ENCODE measurements around the gene COMMD2.

COMMD2 gene

GRCh38 chr3:149763565-149764195 is 11.4 kb upstream of the COMMD2 start:
- DNase-seq: no peak

DNA sequence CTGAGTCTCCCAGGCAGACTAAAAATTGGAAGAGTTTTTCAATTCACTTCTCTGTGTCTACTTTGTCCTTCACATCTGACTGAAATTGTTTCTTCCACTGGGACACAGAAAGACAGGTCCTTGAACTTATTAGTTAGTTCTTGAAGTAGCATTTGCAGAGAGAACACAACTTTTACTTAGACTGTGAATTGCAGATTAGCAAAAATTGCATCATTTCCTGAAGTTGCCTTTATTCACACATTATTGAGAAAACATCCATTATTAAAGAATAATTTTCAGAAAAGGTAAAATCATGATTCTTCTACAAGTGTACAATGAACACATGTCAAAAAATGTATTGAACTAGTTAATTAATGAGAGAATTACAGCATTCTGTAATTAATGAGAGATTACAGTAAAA is 1.4 kb upstream of the COMMD2 start:
- no peak for DNase-seq

GRCh38 chr3:149752788-149753136 is 473 bp upstream of the COMMD2 start:
- no peak for DNase-seq

GRCh38 chr3:149751551-149751950 is 738 bp downstream of the COMMD2 start:
- DNase-seq: no peak

GRCh38 chr3:149744606-149745005 is 7.7 kb downstream of the COMMD2 start:
- no peak for DNase-seq

DNA sequence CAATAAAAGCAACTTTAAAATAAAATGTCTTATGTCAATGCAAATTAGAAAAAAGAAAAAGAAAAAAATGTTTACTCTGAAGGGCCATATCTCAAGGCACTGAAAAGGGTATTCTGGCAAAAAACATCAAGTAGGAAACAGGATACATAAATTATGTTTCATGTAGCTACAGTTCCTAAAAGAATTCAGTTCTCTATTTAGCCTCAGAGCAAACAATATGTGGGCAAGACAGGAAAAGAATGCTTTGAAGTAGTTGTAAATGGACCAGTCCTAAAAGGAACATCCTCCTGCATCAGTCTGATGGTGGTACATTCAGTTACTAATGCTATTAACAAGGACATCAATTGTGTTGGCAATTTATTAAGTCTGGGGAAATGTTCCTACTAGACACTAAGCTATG is 8.1 kb downstream of the COMMD2 start:
- DNase-seq: no peak

- no peak for DNase-seq
These were observed 12.9 kb downstream of the COMMD2 start for GRCh38 chr3:149739396-149739795.

DNA sequence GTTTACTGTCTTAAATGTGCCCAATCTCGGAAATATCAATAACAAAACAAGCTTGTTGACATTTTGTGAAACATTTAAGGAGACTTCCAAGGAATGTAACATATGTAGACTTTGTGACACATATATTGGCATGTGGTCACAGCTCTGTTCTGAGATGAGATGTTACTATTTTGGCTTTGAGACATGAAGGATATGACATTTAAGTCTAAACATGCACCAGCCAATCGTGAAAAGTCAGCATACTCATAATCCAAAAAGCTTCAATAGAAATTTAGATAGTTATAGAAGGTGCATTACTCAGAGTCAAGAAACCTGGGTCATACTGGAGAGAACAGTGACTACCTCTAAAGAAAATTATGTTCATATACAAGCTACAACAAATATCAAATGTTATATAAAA is 13.4 kb downstream of the COMMD2 start:
- peak; percentile 25 for DNase-seq

- no peak for DNase-seq
These were observed 15.4 kb downstream of the COMMD2 start for GRCh38 chr3:149736953-149737205.

DNA sequence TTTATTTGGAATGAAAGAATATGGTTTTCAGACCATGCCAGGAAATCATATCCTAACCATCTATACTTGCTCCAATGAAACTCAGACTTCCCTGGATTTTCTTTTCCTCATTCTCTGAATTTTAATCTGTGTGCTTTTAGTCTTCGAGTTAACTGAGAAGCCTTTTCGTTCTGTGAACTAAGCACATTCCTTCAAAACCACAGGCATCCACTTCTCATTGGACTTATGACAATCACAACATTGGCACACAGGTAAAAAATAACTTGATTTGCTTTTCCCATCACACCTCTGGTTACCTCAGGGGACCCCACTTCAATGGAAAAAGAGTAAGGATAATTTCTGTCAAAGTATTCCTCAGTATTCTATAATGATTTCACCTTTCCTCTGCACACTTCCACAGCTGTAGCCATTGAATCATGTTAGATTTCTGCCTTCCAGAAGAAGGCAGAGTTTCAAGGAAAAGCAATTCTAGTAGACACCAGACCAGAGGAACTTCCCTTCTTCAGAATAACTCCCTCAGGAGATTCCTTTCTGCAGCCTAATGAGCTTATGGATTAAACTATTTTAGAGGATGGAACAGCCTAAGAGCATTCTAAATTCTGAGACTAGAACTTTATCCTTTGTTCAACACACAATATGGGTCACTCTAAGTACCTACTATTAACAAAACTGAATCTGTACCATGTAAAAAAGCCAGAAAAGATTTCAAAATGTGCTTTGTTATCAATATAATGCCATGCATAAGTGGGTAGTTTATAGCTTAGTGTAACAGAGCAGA is 15.9 kb downstream of the COMMD2 start:
- no peak for DNase-seq

- DNase-seq: no peak
These were observed 20.1 kb downstream of the COMMD2 start for GRCh38 chr3:149732234-149732633.

GRCh38 chr3:149727656-149728055 is 24.6 kb downstream of the COMMD2 start:
- no peak for DNase-seq

- DNase-seq: peak; percentile 83
These were observed 25.4 kb downstream of the COMMD2 start for GRCh38 chr3:149726716-149727407.

GRCh38 chr3:149723781-149724180 is 28.5 kb downstream of the COMMD2 start:
- DNase-seq: no peak

DNA sequence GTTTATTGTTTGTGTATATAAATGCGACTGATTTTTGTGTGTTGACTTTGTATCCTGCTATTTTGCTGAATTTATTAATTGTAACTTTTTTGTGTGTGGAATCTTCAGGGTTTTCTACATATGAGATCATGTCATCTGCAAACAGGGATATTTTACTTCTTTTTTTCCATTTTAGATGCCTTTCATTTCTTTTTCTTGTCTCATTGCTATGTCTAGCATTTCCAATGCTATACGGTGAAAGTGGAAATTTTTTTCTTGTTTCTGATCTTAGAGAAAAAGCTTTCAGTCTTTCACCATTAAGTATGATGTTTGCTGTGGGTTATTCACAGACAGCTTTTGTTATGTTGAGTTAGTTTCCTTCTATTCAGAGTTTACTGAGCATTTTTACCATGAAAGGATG is 31.4 kb downstream of the COMMD2 start:
- no peak for DNase-seq

DNA sequence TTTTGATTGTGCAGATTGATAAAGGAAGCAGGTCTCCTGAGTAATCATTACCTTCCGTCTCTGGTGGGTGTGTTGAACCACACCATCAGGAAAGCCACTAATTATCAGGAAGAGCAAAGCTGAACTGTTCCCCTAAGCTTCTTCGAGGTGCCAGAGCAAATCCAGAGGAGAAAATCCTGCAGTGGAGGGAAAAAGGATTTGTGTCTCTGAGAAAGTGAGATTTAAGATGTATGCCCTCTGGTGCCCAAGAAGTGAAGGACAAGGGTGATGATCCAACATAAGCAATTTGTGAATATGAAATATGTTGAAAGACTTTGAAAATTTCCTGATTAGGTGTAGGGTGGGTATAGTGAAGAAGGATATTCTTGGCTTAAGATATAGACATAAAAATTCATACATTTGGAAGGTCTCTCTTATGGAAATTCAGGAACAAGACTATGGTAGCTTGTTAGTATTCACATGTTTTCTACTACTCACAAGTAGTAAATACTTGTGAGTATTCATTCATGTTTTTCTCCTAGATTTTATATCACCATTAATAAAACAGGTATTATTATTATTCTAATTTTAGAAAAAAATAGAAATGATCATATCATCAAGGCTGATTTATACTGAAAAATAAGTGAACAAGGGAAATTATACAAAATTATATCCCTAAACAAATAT is 34.8 kb downstream of the COMMD2 start:
- peak; percentile 49 for DNase-seq

GRCh38 chr3:149716984-149717383 is 35.3 kb downstream of the COMMD2 start:
- DNase-seq: no peak

DNA sequence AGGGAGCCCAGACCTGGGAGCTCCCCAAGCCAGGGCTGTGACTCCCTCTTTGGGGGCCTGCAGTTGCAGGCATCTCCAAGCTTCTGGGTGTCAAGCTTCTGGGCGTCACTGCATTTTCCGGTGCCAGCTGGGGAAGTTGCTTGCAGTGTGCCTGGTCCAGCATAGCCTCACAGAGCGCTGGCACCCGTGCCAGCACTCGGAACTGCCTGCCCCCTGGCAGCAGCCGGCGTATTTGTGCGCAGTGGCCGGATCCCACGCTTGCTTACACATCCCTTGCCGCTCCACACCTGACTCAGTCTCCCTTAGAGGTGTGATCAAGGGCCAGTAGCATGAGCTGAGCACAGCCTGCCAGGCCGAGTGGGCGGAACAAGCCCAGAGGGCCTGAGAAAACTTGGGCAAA is 37.0 kb downstream of the COMMD2 start:
- DNase-seq: no peak

DNA sequence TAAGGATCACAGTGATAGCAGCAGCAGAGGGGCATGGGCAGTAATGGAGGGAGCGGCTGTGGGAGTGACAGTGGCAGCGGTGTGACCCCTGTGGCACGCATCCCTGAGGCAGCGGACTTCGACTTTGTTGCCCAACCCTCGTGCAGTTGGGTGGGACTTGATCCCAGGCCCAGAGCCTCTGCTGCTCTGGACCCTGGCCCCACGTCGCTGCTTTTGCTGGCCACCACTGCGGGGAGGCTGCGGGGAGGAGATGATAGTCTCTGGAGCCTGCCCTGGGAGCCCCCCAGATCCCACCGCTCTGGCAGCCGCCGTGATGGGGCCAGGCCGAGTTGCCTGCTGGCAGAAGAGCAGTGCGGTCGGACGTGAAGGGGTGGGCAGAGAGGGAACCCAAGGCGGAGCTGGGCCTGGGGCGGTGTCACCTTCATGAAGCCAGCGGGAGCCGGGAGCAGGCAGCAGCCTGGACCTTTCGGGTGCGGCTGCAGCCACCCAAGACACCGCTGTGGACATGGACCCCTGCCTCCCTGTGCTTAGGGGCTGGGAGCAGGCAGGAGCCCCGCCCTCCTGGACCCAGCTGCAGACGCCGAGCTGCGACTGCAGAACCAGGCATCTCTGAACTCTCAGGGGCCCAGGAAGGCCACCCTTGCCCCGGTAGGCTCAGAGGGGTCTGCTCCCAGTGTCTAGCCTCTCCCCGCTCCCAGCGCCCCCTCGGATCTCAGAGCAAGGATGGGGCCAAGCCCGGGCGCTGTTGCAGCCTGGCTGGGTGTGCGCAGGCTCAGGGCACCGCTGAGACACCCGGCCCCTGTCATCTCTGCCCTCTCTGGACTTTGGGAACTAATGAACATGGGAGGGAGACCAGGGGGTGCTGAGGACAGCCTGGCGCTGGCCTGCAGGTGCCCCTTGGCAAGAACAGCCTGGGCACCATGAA is 38.3 kb downstream of the COMMD2 start:
- DNase-seq: no peak

DNA sequence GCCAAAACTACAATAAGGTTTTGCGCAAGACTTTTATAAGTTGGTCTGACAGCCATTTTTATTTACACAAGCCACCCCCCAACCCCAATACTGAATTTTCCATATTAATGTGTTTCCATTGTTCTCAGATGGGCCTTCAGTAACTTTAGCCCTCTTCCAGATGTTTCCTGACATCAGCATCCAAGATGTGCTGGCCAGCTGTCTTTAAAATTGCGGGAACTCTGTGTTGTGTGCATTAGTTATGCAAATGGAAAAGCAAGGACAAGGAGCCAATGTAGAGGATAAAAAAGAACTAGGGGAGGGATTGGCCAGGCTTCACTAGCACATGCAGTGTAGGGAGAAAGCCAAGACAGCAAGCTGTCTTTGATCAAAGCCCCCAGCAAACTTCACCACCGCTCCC is 45.4 kb downstream of the COMMD2 start:
- no peak for DNase-seq

DNA sequence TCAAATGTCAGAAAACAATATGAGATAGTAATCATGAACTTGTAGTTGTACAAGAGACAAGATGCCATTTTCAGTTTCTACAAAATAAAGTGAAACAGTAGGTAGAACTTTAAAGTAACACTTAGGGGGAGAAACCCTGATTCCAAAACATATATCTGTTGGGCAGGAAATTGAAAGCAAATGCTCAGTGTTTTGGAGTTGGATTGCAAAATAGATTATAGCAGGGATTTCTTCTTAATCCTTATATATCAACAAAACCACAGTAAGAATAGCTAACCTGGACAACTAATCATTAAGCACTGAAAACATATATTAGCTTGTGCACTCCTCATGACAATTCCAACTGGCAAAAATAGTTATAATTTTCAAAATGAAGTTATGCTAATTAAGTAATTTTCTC is 46.9 kb downstream of the COMMD2 start:
- no peak for DNase-seq

- DNase-seq: no peak
These were observed 48.8 kb downstream of the COMMD2 start for GRCh38 chr3:149703466-149703865.

Measured in activated CD4-positive, alpha-beta T cell treated with anti-CD3 and anti-CD28 coated beads, Interleukin-2, amount 50 U/mL, for 16 hours (primary cell).